ENCODE results near the gene JADE1.

JADE1 gene

GRCh38 chr4:128825226-128825625 lies 15.7 kb downstream of the JADE1 start:
- Histone ChIP-seq H3K4me1 (ENCODE audit: low read depth, poor library complexity, severe bottlenecking) (peaks cover 93% of the 10 kb centered on the region), H3K9ac (no peak overlapping the region), H3K27ac (no peak overlapping the region), H4K20me1 (ENCODE audit: insufficient read depth) (peaks cover 52% of the 10 kb centered on the region), H3K4me2 (peak overlapping the region; percentile 19; the same call in 1 of the 2 replicates), H2AFZ (ENCODE audit: low read depth) (no peak overlapping the region), H3K79me2 (ENCODE audit: insufficient read depth, low read depth) (peaks cover 100% of the 10 kb centered on the region), H3K27me3 (ENCODE audit: insufficient read depth, low read depth) (no peaks in the 10 kb centered on the region), H3K4me3 (IDR thresholded peaks at IDR 0.05; ENCODE audit: insufficient read depth, low read depth, low read length) (no peak overlapping the region), H3K36me3 (ENCODE audit: insufficient read depth) (no peaks in the 10 kb centered on the region)
- TF ChIP-seq, protein P1, sequence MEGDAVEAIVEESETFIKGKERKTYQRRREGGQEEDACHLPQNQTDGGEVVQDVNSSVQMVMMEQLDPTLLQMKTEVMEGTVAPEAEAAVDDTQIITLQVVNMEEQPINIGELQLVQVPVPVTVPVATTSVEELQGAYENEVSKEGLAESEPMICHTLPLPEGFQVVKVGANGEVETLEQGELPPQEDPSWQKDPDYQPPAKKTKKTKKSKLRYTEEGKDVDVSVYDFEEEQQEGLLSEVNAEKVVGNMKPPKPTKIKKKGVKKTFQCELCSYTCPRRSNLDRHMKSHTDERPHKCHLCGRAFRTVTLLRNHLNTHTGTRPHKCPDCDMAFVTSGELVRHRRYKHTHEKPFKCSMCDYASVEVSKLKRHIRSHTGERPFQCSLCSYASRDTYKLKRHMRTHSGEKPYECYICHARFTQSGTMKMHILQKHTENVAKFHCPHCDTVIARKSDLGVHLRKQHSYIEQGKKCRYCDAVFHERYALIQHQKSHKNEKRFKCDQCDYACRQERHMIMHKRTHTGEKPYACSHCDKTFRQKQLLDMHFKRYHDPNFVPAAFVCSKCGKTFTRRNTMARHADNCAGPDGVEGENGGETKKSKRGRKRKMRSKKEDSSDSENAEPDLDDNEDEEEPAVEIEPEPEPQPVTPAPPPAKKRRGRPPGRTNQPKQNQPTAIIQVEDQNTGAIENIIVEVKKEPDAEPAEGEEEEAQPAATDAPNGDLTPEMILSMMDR (conservative IDR thresholded peaks at IDR 0.05; ENCODE audit: low read depth, low read length): no peak

DNA sequence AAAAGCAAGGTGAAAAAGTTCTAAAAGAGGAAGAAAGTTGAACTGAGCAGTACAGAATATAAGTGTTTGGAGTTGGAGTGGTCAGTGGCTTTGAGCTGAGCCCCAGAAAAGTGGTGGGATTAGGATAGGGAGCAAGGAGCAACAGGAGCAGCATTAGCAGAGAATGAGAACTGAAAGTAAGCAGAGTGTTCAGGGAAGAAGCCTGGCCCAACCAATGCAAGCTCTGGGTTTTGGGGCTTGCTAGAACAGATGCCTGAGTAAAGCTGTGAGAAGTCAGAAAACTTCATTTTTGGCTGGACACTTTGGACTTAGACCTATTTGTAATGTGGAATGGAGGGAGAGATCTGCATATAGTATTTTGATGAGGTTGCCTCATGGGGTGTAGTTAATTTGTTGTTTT lies 17.8 kb downstream of the JADE1 start:
- no peaks in the 10 kb centered on the region for H3K36me3 ChIP-seq (ENCODE audit: insufficient read depth)

GRCh38 chr4:128830906-128831503 lies 21.5 kb downstream of the JADE1 start:
- peaks cover 92% of the 10 kb centered on the region for H3K4me1 ChIP-seq (ENCODE audit: low read depth, poor library complexity, severe bottlenecking)
- H3K9ac ChIP-seq: peak overlapping the region; percentile 1; the same call in 1 of the 2 replicates
- peak overlapping the region; percentile 58 for H3K4me2 ChIP-seq
- no peaks in the 10 kb centered on the region for H3K27me3 ChIP-seq (ENCODE audit: insufficient read depth, low read depth)
- H3K4me3 ChIP-seq (IDR thresholded peaks at IDR 0.05; ENCODE audit: insufficient read depth, low read depth, low read length): no peak overlapping the region
- peaks cover 31% of the 10 kb centered on the region for H4K20me1 ChIP-seq (ENCODE audit: insufficient read depth)
- H3K27ac ChIP-seq: peak overlapping the region; percentile 67; the same call in 1 of the 2 replicates
- H2AFZ ChIP-seq (ENCODE audit: low read depth): no peak overlapping the region
- H3K36me3 ChIP-seq (ENCODE audit: insufficient read depth): peaks cover 3% of the 10 kb centered on the region; the same call in 1 of the 2 replicates
- TF ChIP-seq, protein P1 (conservative IDR thresholded peaks at IDR 0.05; ENCODE audit: low read depth, low read length): no peak
- peaks cover 100% of the 10 kb centered on the region for H3K79me2 ChIP-seq (ENCODE audit: insufficient read depth, low read depth)

More for the DNA sequence above, 17.8 kb downstream of the JADE1 start:
- TF ChIP-seq, protein P1 (conservative IDR thresholded peaks at IDR 0.05; ENCODE audit: low read depth, low read length): no peak
- Histone ChIP-seq H2AFZ (ENCODE audit: low read depth) (no peak overlapping the region), H3K4me1 (ENCODE audit: low read depth, poor library complexity, severe bottlenecking) (peaks cover 95% of the 10 kb centered on the region), H4K20me1 (ENCODE audit: insufficient read depth) (peaks cover 44% of the 10 kb centered on the region), H3K9ac (no peak overlapping the region), H3K79me2 (ENCODE audit: insufficient read depth, low read depth) (peaks cover 100% of the 10 kb centered on the region), H3K27ac (peak overlapping the region; percentile 23; the same call in 1 of the 2 replicates), H3K4me3 (IDR thresholded peaks at IDR 0.05; ENCODE audit: insufficient read depth, low read depth, low read length) (no peak overlapping the region), H3K27me3 (ENCODE audit: insufficient read depth, low read depth) (no peaks in the 10 kb centered on the region), H3K4me2 (peak overlapping the region; percentile 23; the same call in 1 of the 2 replicates)

- H3K4me1 ChIP-seq (ENCODE audit: low read depth, poor library complexity, severe bottlenecking): peaks cover 85% of the 10 kb centered on the region
- no peak overlapping the region for H3K4me3 ChIP-seq (IDR thresholded peaks at IDR 0.05; ENCODE audit: insufficient read depth, low read depth, low read length)
- peaks cover 99% of the 10 kb centered on the region for H3K79me2 ChIP-seq (ENCODE audit: insufficient read depth, low read depth)
- peaks cover 3% of the 10 kb centered on the region; the same call in 1 of the 2 replicates for H3K36me3 ChIP-seq (ENCODE audit: insufficient read depth)
- H3K27me3 ChIP-seq (ENCODE audit: insufficient read depth, low read depth): no peaks in the 10 kb centered on the region
- H3K9ac ChIP-seq: peak overlapping the region; percentile 8; the same call in 1 of the 2 replicates
- H2AFZ ChIP-seq (ENCODE audit: low read depth): no peak overlapping the region
- peak overlapping the region; percentile 67 for H3K27ac ChIP-seq
- peaks cover 28% of the 10 kb centered on the region for H4K20me1 ChIP-seq (ENCODE audit: insufficient read depth)
- peak overlapping the region; percentile 58 for H3K4me2 ChIP-seq
- TF ChIP-seq, protein P1 (conservative IDR thresholded peaks at IDR 0.05; ENCODE audit: low read depth, low read length): no peak
Measured at GRCh38 chr4:128831531-128832242, 22.2 kb downstream of the JADE1 start.
